Ishikawa (cell line): ENCODE measurements around the gene MAPK8IP1.

ENCODE experiments used
- CEBPB ChIP-seq: IDR thresholded peaks from 2 replicates; pipeline ENCODE4 v1.6.1; 2012
- CREB1 ChIP-seq: IDR thresholded peaks from 2 replicates; pipeline ENCODE4 v1.6.1; 2012; ENCODE audit warnings: low read depth
- EGR1 ChIP-seq: IDR thresholded peaks from 2 replicates; pipeline ENCODE4 v1.6.1; 2012
- EP300 ChIP-seq: IDR thresholded peaks from 2 replicates; pipeline ENCODE4 v1.6.1; 2012; ENCODE audit warnings: borderline replicate concordance
- FOXM1 ChIP-seq: IDR thresholded peaks from 2 replicates; pipeline ENCODE4 v1.6.1; 2012; ENCODE audit warnings: low read depth, borderline replicate concordance
- MAX ChIP-seq: IDR thresholded peaks from 2 replicates; pipeline ENCODE4 v1.6.1; 2012
- NFIC ChIP-seq: IDR thresholded peaks from 2 replicates; pipeline ENCODE4 v1.6.1; 2012
- RAD21 ChIP-seq: IDR thresholded peaks from 2 replicates; pipeline ENCODE4 v1.6.1; 2012; ENCODE audit warnings: low read depth
- REST ChIP-seq: IDR thresholded peaks from 2 replicates; pipeline ENCODE4 v1.6.1; 2012; ENCODE audit warnings: low read depth, mild to moderate bottlenecking
- TAF1 ChIP-seq: IDR thresholded peaks from 2 replicates; pipeline ENCODE4 v1.6.1; 2012; ENCODE audit warnings: low read depth, mild to moderate bottlenecking
- TCF12 ChIP-seq: IDR thresholded peaks from 2 replicates; pipeline ENCODE4 v1.6.1; 2012; ENCODE audit warnings: low read depth
- TEAD4 ChIP-seq: IDR thresholded peaks from 2 replicates; pipeline ENCODE4 v1.6.1; 2012
- USF1 ChIP-seq: IDR thresholded peaks from 2 replicates; pipeline ENCODE4 v1.6.1; 2012
- YY1 ChIP-seq: IDR thresholded peaks from 2 replicates; pipeline ENCODE4 v1.6.1; 2012; ENCODE audit warnings: low read depth
- ZBTB7A ChIP-seq: IDR thresholded peaks from 2 replicates; pipeline ENCODE4 v1.6.1; 2012; ENCODE audit warnings: low read depth

MAPK8IP1 gene

GRCh38 chr11:45907911-45908370 is 22.5 kb downstream of the MAPK8IP1 start:
- TF ChIP-seq USF1 (no peak), YY1 (no peak), REST (no peak), CEBPB (no peak), EGR1 (no peak), ZBTB7A (no peak), TAF1 (no peak), TEAD4 (no peak), MAX (no peak), NFIC (no peak), TCF12 (no peak), FOXM1 (no peak), CREB1 (no peak), EP300 (no peak), RAD21 (no peak)

DNA sequence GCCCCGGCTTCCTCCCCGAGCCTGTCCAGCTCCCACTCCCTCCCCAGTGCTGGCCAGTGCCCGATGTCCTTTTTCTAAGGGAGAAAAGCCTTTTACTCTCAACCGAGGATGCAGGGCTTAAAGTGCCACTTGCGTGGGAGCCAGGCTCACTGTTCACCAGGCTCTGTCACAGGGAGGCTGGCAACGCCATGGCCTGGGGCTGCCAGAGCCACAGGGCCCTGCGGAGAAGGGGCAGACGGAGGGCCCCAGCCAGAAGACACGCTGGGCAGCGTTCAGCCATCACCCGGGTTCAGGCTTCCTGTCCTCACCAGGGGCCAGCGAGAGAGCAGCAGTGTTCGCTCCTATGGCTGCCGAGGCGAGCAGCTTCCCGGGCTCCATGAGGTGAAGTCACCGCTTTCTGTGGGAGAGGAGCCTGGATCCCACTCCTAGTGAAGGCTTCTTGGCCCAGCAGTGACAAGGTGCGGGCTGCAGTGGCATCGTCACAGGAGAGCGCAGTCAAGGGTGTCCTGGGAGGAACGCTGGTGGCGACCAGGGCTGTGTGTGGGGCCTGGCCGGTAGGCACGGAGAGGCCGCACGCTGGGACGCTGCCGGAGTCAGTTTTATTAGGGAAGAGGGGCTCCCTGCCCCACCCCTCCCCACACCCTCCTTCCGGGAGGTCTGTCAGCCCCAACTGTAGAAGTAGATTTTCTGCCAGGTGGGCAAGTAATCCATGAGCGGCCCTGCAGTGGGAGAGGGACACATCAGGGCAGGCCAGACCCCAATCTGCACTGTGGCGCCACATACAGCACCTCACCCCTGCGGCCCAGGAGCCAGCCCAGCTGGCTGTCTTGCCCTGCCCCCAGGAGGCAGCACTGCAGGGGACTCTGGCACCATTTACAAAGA is 24.4 kb downstream of the MAPK8IP1 start:
- no peak for TF ChIP-seq EP300
- no peak for TF ChIP-seq FOXM1
- TF ChIP-seq TEAD4: no peak

- TF ChIP-seq FOXM1: no peak
- TF ChIP-seq CREB1: no peak
- TF ChIP-seq CEBPB: no peak
- TF ChIP-seq TAF1: no peak
- TF ChIP-seq TEAD4: no peak
Measured at GRCh38 chr11:45910623-45911022, 25.2 kb downstream of the MAPK8IP1 start.

DNA sequence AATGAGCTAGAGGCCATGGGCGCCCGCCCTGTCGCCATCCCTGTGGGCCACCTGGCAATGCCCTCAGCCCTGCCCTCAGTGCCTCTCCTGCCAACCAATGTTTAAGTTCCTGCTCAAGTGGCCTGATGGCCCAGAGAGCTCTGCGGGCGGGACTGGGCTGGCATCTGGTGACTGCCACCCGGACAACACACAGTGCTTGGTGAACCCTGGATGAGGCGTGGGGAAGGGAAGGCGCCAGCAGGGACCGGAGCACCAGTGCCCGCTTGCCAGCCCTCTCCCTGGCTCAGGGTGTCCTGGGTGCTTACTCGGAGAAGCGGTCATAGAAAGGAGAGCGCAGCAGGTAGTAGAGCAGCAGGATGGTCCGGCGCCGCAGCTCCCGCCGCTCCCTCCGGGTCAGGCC is 28.1 kb downstream of the MAPK8IP1 start:
- TF ChIP-seq CREB1 (no peak), ZBTB7A (no peak), YY1 (no peak), TAF1 (no peak), EGR1 (no peak), USF1 (no peak), FOXM1 (no peak), TEAD4 (no peak)

DNA sequence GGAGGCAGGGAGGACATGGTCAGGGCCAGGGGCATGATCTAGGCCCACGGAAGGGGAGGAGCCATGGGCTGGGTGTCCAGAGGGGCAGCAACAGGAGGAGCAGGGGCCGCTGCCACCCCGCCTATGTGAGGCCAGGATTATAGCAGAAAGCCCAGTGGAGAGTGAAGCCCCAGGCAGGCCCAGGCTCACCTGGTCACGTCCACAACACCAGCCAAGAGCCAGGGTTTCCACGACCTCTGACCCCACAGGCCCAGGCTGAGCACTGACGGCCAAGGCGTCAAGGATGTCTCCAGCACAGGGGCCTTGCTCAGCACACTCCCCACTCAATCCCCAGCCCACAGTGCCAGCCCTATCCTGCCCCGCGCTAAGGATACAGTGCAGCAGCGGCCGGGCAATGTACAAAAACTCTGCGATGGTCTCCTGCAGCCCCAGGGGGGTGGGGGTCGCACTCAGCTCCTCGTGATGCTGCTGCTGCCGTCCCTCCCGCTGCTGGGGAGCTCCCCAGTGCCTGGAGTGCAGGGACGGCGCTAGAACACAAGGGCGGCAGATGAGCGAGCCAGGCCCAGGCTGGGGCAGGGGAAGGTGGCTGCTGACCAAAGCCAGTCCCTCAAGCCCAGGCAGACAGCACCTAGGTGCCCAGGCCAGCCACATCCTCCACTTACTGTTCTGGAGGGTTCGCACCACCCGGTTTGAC is 28.6 kb downstream of the MAPK8IP1 start:
- TF ChIP-seq TAF1 (no peak), FOXM1 (no peak), TCF12 (no peak), EGR1 (no peak), CEBPB (no peak), CREB1 (no peak), REST (no peak), USF1 (no peak), NFIC (no peak)

DNA sequence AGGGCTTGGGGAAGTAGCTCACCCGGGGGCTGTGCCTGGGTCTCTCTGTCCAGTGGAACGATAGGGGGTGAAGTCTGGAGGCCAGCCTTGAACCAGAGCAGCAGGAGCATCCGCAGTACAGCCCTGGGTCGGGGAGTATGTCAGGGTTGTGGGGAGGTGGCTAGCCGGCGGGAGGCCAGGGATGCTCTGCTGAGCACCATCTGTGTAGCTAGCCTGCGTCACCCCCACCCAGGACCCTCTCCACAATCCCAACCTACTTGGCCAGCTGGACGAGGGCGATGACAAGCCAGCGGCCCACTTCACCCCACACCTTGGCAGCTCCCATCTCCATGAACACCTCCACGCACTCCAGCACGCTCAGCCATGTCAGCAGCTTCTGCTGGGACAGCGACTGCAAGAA is 30.0 kb downstream of the MAPK8IP1 start:
- TF ChIP-seq TEAD4: no peak
- no peak for TF ChIP-seq ZBTB7A
- TF ChIP-seq RAD21: no peak
- TF ChIP-seq FOXM1: no peak
- TF ChIP-seq USF1: no peak
- TF ChIP-seq YY1: no peak
- TF ChIP-seq REST: no peak
- no peak for TF ChIP-seq CEBPB
- TF ChIP-seq EP300: no peak
- no peak for TF ChIP-seq TAF1
- no peak for TF ChIP-seq NFIC
- TF ChIP-seq CREB1: no peak
